Measurements from ENCODE around the gene SCP2D1. TPM values are rescaled to one million over a fixed set of nuclear protein-coding genes. Genes with fewer than 3 reads are reported as not detected.

Gene SCP2D1
- total and polyA plus RNA-seq, 5 experiments from 2014 or later = not detected

- H3K27ac Mint-ChIP-seq = peak overlapping the region; percentile 98 to 100 (median 100)
These were observed 19.8 kb upstream of the SCP2D1 start for GRCh38 chr20:18793625-18794427.

GRCh38 chr20:18794428-18794787, 19.2 kb upstream of the SCP2D1 start:
- H3K27ac Mint-ChIP-seq = peak overlapping the region; percentile 98 to 100 (median 100)
- peaks cover 7 to 22% (median 15%) of the 10 kb centered on the region in 4 donors for H3K4me1 Mint-ChIP-seq
- DNase-seq (no peak), ATAC-seq (peak in 1 of 2 donors; percentile 18)
- peaks cover 12 to 32% (median 21%) of the 10 kb centered on the region in 5 donors for H3K27me3 Mint-ChIP-seq
- H3K9me3 Mint-ChIP-seq = peaks cover 0 to 9% (median 0%) of the 10 kb centered on the region in 9 donors
- POLR2A ChIA-PET = interaction anchor here (0.6 to 1.6 kb wide), 11 partner anchors 9 to 1258 kb away, joined by 3 to 15 read pairs (median 4); partner anchors contain the start of genes DSTN, SEC23B and ZNF133
- H3K4me3 Mint-ChIP-seq = peak overlapping the region; percentile 89 to 98 (median 96)
- peaks cover 0 to 14% (median 10%) of the 10 kb centered on the region in 3 donors for H3K36me3 Mint-ChIP-seq

More at GRCh38 chr20:18793625-18794427, 19.8 kb upstream of the SCP2D1 start:
- POLR2A ChIA-PET = interaction anchor here (0.6 to 1.6 kb wide), 11 partner anchors 10 to 1259 kb away, joined by 3 to 15 read pairs (median 4); partner anchors contain the start of genes DSTN, SEC23B and ZNF133
- H3K36me3 Mint-ChIP-seq = peaks cover 0 to 10% (median 9%) of the 10 kb centered on the region in 3 donors
- H3K9me3 Mint-ChIP-seq = peaks cover 0 to 9% (median 0%) of the 10 kb centered on the region in 9 donors
- peak overlapping the region; percentile 89 to 98 (median 96) for H3K4me3 Mint-ChIP-seq
- ATAC-seq = peak; percentile 96 to 98
- peaks cover 10 to 32% (median 16%) of the 10 kb centered on the region in 5 donors for H3K27me3 Mint-ChIP-seq
- DNase-seq = peak; percentile 70 to 96 (median 88)
- peaks cover 7 to 22% (median 15%) of the 10 kb centered on the region in 4 donors for H3K4me1 Mint-ChIP-seq

DNA sequence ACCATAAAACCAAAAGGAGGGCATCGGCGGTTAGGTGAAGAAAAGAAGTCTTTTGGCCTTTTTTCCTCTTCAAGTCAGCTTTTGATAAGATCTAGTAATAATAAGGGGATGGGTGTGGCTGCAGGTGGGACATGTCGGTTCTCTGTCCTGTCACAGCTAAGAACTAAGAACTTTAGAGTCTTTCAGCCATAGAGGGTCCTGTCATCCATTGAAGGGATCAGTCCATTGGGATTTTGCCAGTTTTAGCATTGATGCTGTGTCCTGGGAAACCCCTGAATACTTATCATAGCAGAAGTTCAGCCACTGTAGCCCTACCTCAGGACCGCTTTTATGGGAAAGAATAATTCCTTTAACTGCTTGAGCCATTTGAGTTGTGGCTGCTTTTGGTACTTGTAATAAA, 18.2 kb upstream of the SCP2D1 start:
- peaks cover 0 to 16% (median 10%) of the 10 kb centered on the region in 3 donors for H3K36me3 Mint-ChIP-seq

DNA sequence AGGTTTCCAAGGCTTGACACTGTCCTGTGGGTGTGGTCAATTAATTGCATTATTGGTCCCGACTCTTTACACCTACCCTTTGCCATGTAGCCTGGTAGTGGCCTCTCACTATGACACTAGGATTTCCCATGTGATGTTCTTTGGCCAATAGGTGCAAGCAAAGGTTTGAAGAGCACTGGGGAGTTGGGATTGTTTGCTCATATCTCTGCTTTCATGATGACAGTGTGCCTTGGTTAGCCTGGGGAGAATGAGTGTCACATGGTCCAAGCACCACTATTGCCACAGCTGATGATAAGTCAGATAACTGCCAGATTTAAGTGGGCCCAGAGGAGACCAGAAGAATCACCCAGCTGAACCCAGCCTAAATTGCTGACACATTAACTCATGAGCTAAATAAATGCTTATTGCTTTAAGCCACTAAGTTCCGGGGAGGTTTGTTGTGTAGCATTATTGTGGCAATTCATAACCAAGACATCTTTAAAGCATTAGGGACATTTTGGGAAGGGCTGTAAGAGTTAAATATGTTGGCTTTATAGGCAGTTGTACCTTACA, 17.2 kb upstream of the SCP2D1 start:
- Mint-ChIP-seq H3K36me3 (peaks cover 0 to 16% (median 10%) of the 10 kb centered on the region in 3 donors), H3K27ac (peak overlapping the region in 2 of 10 donors; percentile 2 to 52), H3K4me1 (peaks cover 7 to 22% (median 15%) of the 10 kb centered on the region in 4 donors), H3K9me3 (peaks cover 0 to 9% (median 0%) of the 10 kb centered on the region in 9 donors), H3K27me3 (peaks cover 5 to 17% (median 12%) of the 10 kb centered on the region in 5 donors), H3K4me3 (peak overlapping the region in 1 of 10 donors; percentile 18)
- DNase-seq = no peak
- no peak for ATAC-seq
- POLR2A ChIA-PET = no interaction called here

More for the DNA sequence above, 18.2 kb upstream of the SCP2D1 start:
- Mint-ChIP-seq H3K9me3 (peaks cover 0 to 9% (median 0%) of the 10 kb centered on the region in 9 donors), H3K4me1 (peaks cover 7 to 22% (median 15%) of the 10 kb centered on the region in 4 donors), H3K27ac (peak overlapping the region in 9 of 10 donors; percentile 98 to 100 (median 100)), H3K27me3 (peaks cover 10 to 27% (median 18%) of the 10 kb centered on the region in 5 donors), H3K4me3 (peak overlapping the region in 8 of 10 donors; percentile 24 to 98 (median 95))
- POLR2A ChIA-PET = interaction anchor here (1.0 kb wide), 1 partner anchor 207 kb away, joined by 4 read pairs; no protein-coding TSS in a partner anchor
- ATAC-seq (no peak), DNase-seq (no peak)

DNA sequence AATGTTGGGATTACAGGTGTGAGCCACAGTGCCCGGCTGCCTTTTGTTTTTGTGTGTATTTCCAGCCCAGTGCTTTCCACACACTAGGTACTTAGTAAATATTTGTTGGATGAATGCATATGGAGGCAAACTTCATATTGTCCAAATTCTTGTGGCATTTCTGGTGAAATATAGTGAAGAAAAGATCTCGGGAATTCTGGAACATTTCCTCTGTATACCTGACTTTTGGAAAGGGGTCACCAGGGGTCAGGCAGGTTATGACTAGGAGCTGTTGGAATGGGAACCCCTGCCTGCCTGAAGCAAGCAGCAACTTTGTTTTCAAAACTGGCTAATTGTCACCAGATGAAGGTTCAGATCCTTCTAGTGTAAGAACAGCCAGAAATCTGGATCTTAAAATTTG, 12.1 kb upstream of the SCP2D1 start:
- ATAC-seq = no peak
- Mint-ChIP-seq H3K4me3 (no peak overlapping the region), H3K9me3 (peaks cover 0 to 4% (median 0%) of the 10 kb centered on the region in 9 donors), H3K27me3 (peaks cover 0 to 9% (median 5%) of the 10 kb centered on the region in 5 donors), H3K36me3 (peaks cover 0 to 17% (median 2%) of the 10 kb centered on the region in 3 donors), H3K4me1 (peaks cover 7 to 19% (median 17%) of the 10 kb centered on the region in 4 donors), H3K27ac (peak overlapping the region in 2 of 10 donors; percentile 33 to 77)
- POLR2A ChIA-PET = no interaction called here
- DNase-seq = no peak

DNA sequence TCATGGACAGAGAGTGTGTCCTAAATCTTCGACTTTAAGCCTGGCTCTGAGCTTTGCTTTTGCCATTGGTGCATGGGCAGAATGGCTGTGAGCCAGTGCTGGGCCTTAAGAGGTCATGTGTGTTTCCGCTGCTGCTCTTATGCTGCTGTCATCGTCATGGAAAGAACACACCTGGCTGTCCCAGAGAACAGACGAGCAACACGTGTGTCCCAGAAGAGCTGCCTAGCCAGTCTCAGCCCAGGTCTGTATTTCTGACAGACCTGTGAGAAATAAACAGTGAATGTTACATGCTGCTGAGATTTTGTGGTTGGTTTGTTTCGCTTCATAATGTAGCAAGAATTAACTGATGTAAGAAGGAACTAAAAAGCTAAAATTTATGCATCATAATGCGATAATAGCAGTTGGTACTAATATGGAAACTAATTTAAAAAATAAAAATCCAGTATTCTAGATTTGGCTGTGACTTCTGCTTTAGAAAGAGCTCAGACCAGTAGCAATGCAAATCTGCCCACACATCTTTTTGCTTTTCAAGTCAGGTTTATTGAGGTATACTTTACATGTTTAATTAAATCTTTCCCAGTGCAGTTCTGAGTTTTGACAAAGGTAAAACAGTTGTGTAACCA, 11.5 kb upstream of the SCP2D1 start:
- Mint-ChIP-seq H3K9me3 (peaks cover 0 to 4% (median 0%) of the 10 kb centered on the region in 9 donors), H3K4me3 (no peak overlapping the region), H3K27ac (no peak overlapping the region), H3K36me3 (peaks cover 0 to 15% (median 4%) of the 10 kb centered on the region in 3 donors), H3K27me3 (peaks cover 0 to 9% (median 5%) of the 10 kb centered on the region in 5 donors), H3K4me1 (peaks cover 10 to 23% (median 19%) of the 10 kb centered on the region in 4 donors)
- ATAC-seq (no peak), DNase-seq (no peak)
- POLR2A ChIA-PET = no interaction called here

- H3K36me3 Mint-ChIP-seq = peaks cover 0 to 8% (median 4%) of the 10 kb centered on the region in 3 donors
- H3K27ac Mint-ChIP-seq = peak overlapping the region; percentile 86 to 98 (median 94)
- ATAC-seq = peak; percentile 87 to 94
- peaks cover 0 to 3% (median 0%) of the 10 kb centered on the region in 5 donors for H3K27me3 Mint-ChIP-seq
- H3K9me3 Mint-ChIP-seq = peaks cover 0 to 4% (median 0%) of the 10 kb centered on the region in 9 donors
- POLR2A ChIA-PET = interaction anchor here (2.5 kb wide), 1 partner anchor 12 kb away, joined by 8 read pairs; no protein-coding TSS in a partner anchor
- DNase-seq = peak in 6 of 10 donors; percentile 27 to 70 (median 56)
- H3K4me3 Mint-ChIP-seq = peak overlapping the region in 8 of 10 donors; percentile 18 to 66 (median 56)
- peaks cover 10 to 34% (median 19%) of the 10 kb centered on the region in 4 donors for H3K4me1 Mint-ChIP-seq
These were observed 7.7 kb upstream of the SCP2D1 start for GRCh38 chr20:18805881-18806280.

GRCh38 chr20:18808712-18809111, 4.9 kb upstream of the SCP2D1 start:
- no peak overlapping the region for H3K4me3 Mint-ChIP-seq
- peaks cover 0 to 12% (median 3%) of the 10 kb centered on the region in 5 donors for H3K27me3 Mint-ChIP-seq
- peaks cover 0 to 4% (median 0%) of the 10 kb centered on the region in 9 donors for H3K9me3 Mint-ChIP-seq
- POLR2A ChIA-PET = no interaction called here
- peak overlapping the region in 2 of 10 donors; percentile 11 to 62 for H3K27ac Mint-ChIP-seq
- H3K4me1 Mint-ChIP-seq = peaks cover 10 to 34% (median 19%) of the 10 kb centered on the region in 4 donors
- no peak for DNase-seq
- H3K36me3 Mint-ChIP-seq = peaks cover 0 to 8% (median 4%) of the 10 kb centered on the region in 3 donors
- no peak for ATAC-seq

GRCh38 chr20:18811186-18811585, 2.4 kb upstream of the SCP2D1 start:
- H3K36me3 Mint-ChIP-seq = peaks cover 0 to 4% (median under 1%) of the 10 kb centered on the region in 3 donors
- DNase-seq (no peak), ATAC-seq (no peak)
- peaks cover 0 to under 1% (median 0%) of the 10 kb centered on the region in 9 donors for H3K9me3 Mint-ChIP-seq
- H3K27me3 Mint-ChIP-seq = peaks cover 0 to 12% (median 3%) of the 10 kb centered on the region in 5 donors
- no peak overlapping the region for H3K27ac Mint-ChIP-seq
- POLR2A ChIA-PET = interaction anchor here (0.8 kb wide), 1 partner anchor 27 kb away, joined by 3 read pairs; no protein-coding TSS in a partner anchor
- no peak overlapping the region for H3K4me3 Mint-ChIP-seq
- H3K4me1 Mint-ChIP-seq = peaks cover 3 to 18% (median 6%) of the 10 kb centered on the region in 4 donors

GRCh38 chr20:18811904-18812303, 1.7 kb upstream of the SCP2D1 start:
- H3K9me3 Mint-ChIP-seq = no peaks in the 10 kb centered on the region
- POLR2A ChIA-PET = no interaction called here
- no peak for ATAC-seq
- no peak for DNase-seq
- H3K27ac Mint-ChIP-seq = peak overlapping the region in 1 of 10 donors; percentile 8
- no peaks in the 10 kb centered on the region for H3K36me3 Mint-ChIP-seq
- H3K27me3 Mint-ChIP-seq = peaks cover 0 to 12% (median 3%) of the 10 kb centered on the region in 5 donors
- H3K4me1 Mint-ChIP-seq = peaks cover 0 to 11% (median under 1%) of the 10 kb centered on the region in 4 donors
- no peak overlapping the region for H3K4me3 Mint-ChIP-seq

- no peak for ATAC-seq
- Mint-ChIP-seq H3K4me3 (no peak overlapping the region), H3K9me3 (no peaks in the 10 kb centered on the region), H3K4me1 (peaks cover 0 to 5% (median 0%) of the 10 kb centered on the region in 4 donors), H3K36me3 (no peaks in the 10 kb centered on the region), H3K27me3 (peaks cover 0 to 12% (median 3%) of the 10 kb centered on the region in 5 donors), H3K27ac (no peak overlapping the region)
- POLR2A ChIA-PET = no interaction called here
- no peak for DNase-seq
These were observed 1.8 kb downstream of the SCP2D1 start for GRCh38 chr20:18815194-18815942.
